Stimulated activated CD4-positive, alpha-beta T cell treated with anti-CD3 and anti-CD28 coated beads, Interleukin-15, amount 100 ng/mL, for 1 hour (primary cell): ENCODE data around the gene NFATC4.
"Not testable (repeated sequence)": the region's sequence is repeated elsewhere in the genome, so short reads cannot be mapped to it uniquely, and the experiment has no call there.

Source experiments
- DNase-seq, 2 donors: peaks; one replicate each; pipeline ENCODE4 v3.0.0-alpha.2; 2020; ENCODE audit warnings: low read depth in 1 of 2, low spot score in 1 of 2

Gene NFATC4

DNA sequence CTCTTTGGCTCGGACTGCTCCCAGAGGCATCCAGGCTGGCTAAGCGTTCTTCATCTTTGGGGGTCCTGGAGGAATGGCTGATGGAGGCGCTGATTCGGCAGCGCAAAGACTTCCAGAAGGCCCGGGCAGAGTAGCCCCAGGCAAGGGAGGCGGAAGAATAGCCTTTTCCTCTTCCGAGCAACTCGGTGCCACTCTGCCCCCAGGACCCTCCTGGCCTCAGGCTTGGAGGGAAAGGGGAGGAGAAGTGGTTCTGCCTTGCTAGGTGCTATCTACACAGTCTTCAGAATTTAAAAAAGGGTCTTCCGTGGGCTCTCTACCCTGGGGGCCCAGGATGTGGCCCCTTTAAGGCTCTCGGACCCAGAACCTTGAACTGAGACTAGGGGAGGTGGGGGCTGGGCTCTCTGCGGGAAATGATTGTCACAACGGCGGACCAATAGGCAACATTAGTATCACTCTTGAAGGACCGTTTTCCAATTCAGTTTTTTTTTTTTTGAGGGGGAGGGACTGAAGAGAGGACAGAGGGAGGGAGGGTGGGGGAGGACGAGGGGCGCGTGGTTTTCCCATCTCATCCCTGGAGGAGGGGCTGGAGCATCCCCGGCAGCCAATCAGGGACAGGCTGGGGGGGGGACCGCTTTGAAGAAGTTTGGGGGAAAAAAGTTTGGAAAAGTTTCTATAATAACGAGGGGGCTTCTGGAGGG, at the start of gene NFATC4:
TSS of gene NFATC4 (plus strand) at position 671 of the 698 bp plus-strand sequence. CDS start 157 bp downstream, outside the sequence.
- no peak for DNase-seq

DNA sequence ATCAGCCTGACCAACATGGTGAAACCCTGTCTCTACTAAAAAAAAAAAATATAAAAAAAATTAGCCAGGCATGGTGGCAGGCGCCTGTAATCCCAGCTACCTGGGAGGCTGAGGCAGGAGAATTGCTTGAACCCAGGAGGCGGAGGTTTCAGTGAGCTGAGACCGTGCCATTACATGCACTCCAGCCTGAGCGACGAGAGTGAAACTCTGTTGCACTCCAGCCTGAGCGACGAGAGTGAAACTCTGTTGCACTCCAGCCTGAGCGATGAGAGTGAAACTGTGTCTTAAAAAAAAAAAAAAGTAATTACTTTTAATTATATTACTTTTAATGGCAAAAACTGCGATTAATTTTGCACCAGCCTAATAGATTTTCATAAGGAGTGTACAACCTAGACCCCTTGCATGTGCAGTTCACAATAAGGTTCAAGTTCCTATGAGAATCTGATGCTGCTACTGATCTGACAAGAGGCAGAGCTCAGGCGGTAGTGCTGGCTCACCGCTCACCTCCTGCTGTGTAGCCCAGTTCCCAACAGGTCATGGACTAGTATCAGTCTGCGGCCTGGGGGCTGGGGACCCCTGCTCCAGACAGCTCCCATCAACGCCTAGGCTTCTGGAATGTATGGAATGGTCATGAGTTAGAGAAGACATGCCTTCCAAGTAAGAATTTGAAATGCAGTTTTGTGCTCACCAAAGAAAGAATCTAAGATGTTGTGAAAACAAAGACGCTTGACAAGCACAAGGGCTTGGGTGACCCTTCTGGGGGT, 46.6 kb upstream of the NFATC4 start:
- DNase-seq = no peak

DNA sequence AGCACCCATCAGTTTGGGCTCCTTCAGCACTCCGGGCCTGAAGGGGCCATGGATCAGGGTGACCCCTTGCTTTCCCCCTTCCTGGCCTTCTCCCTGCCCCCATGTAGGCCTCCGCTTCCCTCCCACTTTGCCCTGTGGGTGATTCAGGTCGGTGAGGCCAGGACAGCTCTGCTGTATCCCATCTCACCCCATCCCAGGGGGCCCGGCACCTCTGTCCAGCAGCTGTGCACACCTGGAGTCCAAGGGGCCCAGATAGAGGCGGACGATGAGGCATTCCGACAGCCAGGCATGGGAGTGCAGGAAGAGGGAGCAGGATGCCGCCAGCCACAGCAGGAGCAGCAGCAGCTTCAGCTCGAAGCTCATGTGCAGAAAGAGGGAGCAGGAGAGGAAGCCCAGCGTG, 45.3 kb upstream of the NFATC4 start:
- DNase-seq = no peak

DNA sequence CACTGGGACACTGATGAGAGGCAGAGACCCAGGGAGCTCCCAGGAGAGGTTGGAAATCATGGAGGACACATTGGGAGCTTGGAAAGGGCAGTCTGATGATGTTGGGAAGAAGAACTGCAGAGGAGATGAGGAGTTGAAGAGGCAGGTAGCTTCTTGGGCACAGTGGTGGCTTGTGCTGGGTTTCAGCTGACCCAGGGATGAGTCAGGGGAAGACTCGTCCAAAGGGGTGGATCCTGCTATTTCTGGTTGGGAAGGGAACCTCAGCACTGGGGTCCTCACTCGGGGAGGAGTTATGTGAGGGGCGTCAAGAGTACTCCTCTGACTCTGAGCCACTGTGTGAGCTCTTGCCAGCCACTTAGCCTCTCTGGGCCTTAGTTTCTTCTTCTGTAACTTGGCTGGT, 44.6 kb upstream of the NFATC4 start:
- DNase-seq = no peak

DNA sequence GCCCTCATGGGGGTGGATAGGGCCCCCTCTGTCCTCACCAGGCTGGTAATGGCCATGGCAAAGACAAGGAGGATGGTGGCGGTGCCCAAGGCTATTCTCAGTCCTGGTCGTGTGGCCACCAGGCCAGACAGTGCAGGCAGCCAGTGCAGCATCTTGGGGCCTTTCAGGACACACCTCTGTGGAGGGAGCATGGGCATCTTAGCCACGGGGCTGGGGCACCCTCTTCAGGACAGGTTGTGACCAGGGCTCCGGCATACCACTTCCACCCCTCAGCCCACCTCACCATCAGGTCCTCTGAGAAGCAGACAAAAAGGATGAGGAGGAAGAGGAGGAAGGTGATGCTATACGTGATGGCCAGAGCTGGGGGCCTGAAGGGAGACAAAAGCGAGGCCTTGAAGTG, 44.0 kb upstream of the NFATC4 start:
- DNase-seq = no peak

DNA sequence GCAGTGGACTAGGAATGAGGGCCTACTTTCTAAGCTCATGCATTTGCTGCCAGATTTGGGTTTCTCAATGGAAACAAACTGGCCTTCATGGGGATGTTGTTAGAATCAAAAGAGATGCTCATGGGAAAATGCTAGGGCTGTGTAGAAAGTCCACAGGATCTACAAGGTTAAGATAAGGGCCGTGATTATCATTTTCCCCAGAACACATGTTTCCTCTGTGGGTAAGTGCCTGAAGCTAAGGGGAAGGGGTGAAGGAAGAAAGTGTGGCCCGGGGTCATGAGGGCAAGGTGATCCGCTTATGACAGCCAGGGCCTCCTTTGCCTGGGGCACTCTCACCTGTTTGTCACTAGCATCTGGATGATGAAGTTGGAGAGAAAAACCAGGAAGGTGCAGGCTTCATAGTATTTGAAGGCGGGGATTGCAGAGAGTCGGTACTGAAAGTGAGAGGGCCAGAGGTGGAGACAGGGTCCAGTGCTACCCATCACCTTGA, 42.9 kb upstream of the NFATC4 start:
- DNase-seq = no peak

DNA sequence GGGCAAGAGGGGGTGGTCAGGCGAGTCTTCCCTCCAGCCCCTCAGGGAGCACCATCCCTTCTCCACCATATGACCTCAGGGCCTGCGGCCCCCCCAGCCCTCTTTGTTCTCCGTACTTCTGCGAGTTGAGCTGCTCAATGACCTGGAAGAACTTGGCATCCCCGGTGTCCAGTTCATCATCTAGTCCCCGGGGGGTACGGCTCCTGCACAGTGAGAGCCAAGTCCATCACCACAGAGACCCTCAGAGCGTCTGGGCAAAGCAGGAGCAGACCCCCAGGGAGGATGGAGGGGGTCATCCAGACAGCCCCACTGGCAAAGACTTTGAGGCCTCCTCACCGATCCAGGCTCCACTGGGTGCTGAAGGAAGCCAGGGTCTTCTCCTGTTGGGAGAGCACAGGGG, 42.0 kb upstream of the NFATC4 start:
- no peak for DNase-seq

DNA sequence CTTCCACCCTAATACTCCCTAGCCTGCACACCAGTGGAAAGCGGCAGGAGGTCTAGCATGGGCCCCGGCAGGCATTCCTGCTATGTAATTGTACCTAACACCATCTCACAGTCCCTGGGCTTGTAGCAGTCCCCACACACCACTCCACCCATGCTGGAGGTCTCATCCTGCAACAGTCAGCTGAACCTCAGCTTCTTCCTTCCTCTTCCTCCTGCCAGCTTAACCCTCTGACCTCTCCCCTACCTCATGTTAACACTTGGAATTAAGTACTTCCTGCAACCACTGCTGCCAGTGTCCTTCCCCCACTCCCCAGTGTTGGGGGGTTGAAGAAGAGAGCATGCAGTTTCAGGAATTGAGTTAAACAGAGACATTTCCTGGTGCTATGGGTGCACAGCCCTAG, 40.7 kb upstream of the NFATC4 start:
- DNase-seq = no peak

DNA sequence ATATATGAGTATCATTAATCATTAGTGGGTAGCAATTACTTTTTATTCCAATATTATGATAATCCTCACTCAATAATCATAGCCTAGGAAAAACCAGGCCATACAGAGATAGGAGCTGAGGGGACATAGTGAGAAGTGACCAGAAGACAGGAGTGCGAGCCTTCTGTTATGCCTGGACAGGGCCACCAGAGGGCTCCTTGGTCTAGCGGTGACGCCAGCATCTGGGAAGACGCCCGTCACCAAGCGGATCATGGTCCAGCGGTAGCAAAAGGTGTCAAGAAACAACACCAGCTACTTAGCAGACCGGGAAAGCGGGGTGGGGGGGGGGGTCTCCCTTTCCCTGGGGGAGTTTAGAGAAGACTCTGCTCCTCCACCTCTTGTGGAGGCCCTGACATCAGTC, 40.1 kb upstream of the NFATC4 start:
- DNase-seq = not testable (repeated sequence)

DNA sequence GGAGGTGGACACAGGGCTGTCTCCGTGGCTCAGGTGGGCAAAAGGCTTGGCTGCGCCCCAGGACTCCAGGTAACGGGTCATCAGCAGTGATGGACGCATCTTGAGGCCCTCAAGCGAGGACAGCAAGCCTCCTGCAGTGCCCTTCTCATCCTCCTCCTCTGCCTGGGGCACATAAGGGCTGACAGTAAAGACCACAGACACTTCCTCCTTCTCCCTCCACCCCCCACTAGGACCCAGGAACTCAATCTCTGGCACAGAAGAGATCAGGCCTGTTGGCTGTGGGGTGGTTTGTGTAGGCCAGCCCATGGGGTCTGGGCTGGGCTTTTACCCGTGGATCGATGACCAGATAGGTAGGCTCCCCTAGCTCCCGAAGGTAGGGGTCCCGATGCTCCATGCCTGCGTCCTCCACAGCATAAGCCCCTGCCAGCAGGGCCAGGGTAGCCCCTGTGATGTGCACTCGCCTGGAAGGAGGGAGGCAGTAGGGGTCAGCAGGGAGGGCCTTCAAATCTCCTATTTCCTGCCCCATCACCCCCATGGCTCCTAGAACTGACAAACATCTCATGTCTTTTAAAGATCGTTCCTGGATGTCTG, 38.8 kb upstream of the NFATC4 start:
- no peak for DNase-seq

DNA sequence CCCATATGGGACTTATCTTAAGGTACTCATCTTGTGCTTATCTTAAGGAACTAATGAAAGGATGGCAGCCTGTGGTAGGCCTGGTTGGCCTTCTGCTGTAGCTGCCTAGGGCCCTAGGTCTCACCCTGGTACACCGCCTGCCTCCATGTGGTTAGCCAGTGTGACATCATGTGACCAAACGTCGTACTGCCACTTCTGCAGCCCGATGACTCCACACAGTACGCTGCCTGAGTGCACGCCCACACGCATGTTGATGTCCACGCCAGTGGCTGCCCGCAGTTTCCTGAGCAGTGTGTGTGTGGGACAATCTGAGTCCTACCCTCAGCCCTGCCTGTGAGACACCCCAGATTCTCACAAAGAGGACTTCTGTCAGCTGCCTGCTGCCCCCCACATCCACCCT, 38.2 kb upstream of the NFATC4 start:
- peak in 1 of 2 donors; percentile 21 for DNase-seq

DNA sequence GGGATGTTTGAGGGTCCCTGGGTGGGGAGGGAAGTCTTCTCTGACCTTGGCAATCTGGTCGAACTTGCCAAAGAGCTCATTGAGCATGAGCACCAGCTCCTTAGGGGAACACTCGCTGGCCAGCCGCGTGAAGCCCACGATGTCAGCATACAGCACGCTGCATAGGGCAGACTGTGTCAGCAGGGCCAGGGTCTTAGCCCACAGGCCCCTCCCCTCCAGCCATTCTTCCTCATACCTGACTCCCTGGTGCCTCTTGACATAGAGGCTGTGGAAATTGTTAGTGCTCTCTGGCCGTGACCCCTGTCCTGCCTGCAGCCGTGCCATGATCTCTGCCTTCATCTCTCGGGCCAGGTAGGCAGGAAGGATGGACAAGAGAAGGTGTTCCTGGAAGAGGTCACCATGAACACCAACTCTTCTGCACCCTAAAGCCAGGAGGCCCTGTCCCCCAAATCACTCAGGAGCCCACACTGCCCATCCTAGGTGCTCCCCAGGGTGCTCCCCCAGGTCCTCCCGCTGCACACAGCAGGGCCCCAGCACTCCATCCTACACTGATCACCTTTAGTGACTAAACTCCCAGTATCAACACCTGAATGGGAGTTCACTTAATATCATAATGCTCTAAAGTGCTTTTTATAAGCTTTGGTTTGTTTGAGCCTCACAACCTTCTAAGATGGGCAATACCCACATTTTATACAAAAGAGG, 36.9 kb upstream of the NFATC4 start:
- DNase-seq = no peak

DNA sequence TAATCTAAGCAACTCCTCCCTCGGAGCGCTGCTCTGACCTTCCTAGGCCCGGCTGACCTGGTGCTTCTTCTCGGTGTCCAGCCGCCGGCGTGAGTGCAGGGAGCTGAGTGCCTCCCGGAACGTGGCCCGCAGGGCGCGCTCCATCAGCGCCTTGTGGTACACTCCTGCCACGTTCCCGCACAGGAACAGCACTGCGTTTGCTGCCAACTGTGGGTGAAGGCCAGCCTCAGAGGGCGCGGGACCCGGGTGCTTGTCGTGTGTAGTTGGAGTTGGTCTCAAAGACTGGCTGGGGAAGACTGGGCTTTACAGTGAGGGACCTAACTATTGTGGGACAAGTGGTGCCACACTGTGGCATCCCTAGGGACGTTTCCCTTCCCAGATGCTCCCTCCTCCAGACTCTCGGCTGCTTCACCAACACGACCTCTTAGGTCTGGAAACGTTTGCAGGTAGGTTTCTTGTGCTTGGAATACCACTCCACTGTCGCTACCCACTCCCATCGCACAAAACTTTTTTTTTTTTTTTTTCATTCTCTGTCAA, 36.2 kb upstream of the NFATC4 start:
- DNase-seq = no peak

DNA sequence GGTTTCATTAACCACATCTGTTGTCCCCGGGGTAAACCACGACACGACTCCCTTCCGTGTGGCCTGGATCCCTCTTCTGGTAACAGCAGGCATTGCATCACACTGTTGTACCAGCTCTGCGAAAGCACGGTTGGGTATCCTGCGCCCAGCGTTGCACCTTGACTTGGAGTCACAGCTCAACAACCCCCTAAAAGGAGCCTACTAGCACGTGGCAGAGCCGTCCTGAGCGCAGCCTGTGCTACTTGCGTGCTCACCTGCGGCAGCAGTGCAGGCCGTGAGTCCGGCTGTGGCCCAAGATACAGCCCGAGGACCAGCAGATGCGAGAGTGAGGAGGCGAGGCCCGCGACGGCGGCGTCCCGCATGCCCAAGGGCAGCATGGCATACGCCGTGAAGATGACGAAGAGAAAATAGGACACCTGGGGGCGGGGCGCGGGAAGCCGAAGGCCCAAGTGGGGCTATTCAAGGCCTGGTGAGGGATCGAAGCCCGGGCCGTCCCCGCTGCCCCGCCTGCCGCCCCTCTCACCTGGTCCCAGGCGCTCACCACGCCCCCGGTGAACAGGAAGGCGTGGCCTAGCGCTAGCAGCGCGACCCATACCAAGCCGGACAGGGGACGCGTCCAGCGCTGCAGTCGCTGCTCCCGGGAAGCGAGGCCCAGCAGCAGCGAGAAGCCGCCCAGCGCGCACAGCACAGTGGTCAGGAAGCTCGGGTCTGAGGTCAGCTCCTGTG, 35.6 kb upstream of the NFATC4 start:
- DNase-seq = peak; percentile 59 to 71

DNA sequence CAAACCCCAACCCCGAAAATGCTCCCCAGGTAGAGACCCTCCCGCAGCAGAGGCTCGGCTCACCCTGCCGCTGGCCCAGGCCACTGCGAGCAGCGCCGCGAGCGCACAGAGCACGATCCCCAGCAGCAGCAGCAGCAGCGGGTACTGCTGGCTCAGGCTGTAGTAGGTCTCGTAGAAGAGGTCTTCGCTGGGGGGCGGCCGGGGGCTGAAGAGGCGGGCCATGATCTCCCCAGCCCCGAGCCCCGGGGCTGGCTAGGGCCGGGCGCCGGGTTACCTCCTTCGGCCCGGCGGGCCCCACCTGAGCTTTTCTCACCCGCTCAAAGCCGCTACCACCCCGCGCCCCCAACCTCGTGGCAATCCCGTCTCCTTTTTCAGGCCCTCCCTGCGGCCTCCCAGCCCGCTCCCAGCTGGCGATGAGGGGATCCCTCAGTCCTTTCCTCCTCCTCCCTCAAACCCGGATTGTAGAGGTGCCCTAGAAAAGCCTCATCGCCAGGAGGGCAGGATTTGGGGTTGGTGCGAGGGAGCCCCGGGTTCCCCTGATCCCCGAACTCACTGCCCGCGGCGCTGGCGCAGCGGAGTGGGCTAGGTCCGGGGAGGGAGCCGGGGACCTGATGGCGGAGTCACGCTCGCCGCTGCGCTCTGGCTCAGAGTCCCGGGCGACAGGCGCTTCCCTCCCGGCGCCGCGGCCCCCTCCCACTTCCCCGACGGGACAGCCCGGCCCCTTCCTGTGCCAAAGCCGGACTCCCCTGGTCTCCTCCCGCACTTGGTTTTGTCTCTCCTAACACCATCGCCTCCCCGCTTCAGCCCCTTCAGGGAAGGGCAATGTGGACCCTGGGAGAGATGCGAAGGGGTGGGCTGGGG, 33.3 kb upstream of the NFATC4 start, which contains the start of gene ADCY4:
TSS of gene ADCY4 (minus strand) at position 641 of the 861 bp plus-strand sequence. CDS start at position 222, 419 bp downstream.
- DNase-seq = no peak

DNA sequence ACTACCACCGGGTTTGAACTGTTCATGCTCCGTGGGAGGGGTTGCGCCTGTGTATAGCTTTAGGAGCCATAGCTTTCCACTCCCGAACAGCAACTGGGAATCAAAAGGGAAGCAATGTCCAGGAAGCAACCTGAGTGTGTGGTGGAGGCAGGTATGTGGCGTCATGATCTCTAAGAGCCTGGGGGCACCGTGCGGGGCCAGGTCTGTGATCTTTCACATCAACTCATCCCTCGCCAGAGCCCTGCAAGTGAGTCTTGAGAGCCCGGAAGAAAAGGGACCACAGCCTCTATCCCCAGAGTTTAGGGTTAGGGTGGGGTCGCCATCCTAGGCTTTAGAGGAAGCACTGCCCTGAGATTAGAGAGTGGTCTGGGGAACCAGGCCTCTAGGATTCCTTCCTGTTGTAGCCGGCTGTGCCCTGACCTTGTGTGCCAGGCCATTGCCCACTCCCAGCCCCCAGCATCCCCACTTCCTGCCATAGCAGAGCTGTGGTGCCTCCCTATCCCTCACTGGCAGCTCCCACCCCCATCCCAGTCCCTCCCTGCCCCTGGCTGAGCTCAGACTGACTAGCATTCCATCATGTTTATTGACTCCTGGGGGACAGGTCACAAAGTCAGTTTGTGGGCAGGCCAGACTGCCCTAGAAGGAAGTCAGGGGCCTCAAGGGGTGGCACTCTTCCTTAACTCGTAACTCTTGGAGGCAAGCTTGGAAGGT, 32.4 kb upstream of the NFATC4 start:
- DNase-seq = no peak

DNA sequence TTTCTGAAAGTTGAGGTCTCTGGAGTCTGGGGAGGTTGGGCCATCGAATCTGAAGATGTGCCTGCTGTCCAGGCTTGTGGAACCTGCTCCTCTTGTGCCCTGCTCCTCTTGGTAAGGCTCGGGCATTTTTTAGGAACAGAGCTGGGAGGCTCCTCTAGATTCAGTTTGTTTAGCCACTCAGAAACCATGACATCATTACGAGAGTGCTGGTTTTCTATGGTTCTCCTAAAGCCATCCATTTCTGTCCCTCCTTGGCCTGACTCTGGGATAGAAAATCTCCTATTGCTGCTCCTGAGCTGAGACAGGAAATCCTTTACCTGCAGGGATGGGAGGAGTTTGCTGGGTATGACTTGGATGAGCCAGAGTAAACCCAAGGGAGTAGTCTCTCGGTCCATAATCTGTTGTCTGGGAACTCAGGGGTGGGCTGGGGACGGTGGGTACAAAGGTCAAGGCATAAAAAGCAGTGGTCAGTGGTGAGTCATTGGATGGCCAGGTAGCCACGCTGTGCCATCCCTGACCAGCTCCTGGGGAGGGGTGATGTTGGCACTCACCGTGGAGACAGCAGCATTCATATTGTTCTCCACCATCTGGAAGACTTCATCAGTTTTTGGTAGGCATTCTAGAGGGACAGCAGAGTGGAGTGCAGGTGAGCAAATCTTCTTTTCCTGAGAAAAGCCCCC, 30.7 kb upstream of the NFATC4 start:
- no peak for DNase-seq

DNA sequence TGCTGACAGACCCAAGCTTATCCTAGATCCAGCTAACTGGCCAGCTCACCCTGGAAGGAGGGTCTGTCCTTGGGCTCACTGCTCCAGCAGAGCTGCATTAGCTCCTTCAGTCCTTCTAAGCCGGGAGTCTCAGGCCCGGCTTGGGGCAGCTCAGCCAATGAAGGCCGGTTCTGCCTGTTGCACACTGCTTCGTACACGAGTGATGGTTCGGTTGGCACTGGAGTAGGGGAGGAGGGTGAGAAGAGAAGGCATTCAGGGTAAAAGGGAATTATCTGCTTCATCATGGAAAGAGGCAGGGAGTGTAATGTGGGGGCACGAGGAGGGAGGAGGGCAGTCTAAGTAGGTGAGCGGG, 30.2 kb upstream of the NFATC4 start:
- DNase-seq = no peak
